Fibroblast of lung (primary cell): ENCODE data around the gene LTBP2. TPM values are rescaled to one million over a fixed set of nuclear protein-coding genes. Genes with fewer than 3 reads are reported as not detected.

Experiments used
- DNase-seq, 2 donors: peaks; one replicate each; pipeline versions ENCODE4 v3.0.0 to v3.0.0-alpha.2; 2010; ENCODE audit warnings: low read depth in 2 of 2
- H2AFZ ChIP-seq: 2 replicates; pipeline ENCODE4 v1.5.1; 2012; ENCODE audit warnings: low read length, control low read depth, inconsistent platforms
- H3K27ac ChIP-seq: 2 replicates; pipeline ENCODE4 v1.5.1; 2011; ENCODE audit warnings: low read length, control low read depth; ENCODE audit not compliant: insufficient read depth
- H3K27me3 ChIP-seq: 2 replicates; pipeline ENCODE4 v1.5.1; 2011; ENCODE audit warnings: mild to moderate bottlenecking, low read length; ENCODE audit not compliant: control insufficient read depth, insufficient read depth
- H3K36me3 ChIP-seq: 2 replicates; pipeline ENCODE4 v1.5.1; 2011; ENCODE audit warnings: low read length; ENCODE audit not compliant: control insufficient read depth, insufficient read depth
- H3K4me1 ChIP-seq: 2 replicates; pipeline ENCODE4 v1.5.1; 2011; ENCODE audit warnings: low read length; ENCODE audit not compliant: control insufficient read depth, insufficient read depth; ENCODE audit errors: extremely low read depth
- H3K4me2 ChIP-seq: 2 replicates; pipeline ENCODE4 v1.5.1; 2011; ENCODE audit warnings: low read length, control low read depth; ENCODE audit not compliant: insufficient read depth; ENCODE audit errors: extremely low read depth
- H3K4me3 ChIP-seq, 4 experiments: fragments of 200-600 bp in 1 of 4; sonication (generic) in 1 of 4; replicated peaks in 1 of 4; 2 replicates each; pipeline ENCODE4 v1.5.1; 2011 to 2016; ENCODE audit warnings: low read length in 4 of 4, low read depth in 3 of 4, mild to moderate bottlenecking in 3 of 4, control low read depth in 2 of 4, inconsistent platforms in 1 of 4, mixed read lengths in 1 of 4; ENCODE audit not compliant: insufficient read depth in 1 of 4; ENCODE audit errors: control extremely low read depth in 1 of 4
- H3K79me2 ChIP-seq: 2 replicates; pipeline ENCODE4 v1.5.1; 2012; ENCODE audit warnings: mild to moderate bottlenecking, low read length, inconsistent platforms; ENCODE audit not compliant: control insufficient read depth, insufficient read depth
- H3K9ac ChIP-seq: 2 replicates; pipeline ENCODE4 v1.5.1; 2011; ENCODE audit warnings: mild to moderate bottlenecking, low read length, control low read depth; ENCODE audit not compliant: insufficient read depth
- H3K9me3 ChIP-seq: 2 replicates; pipeline ENCODE4 v1.5.1; 2012; ENCODE audit warnings: low read depth, low read length; ENCODE audit not compliant: control insufficient read depth, insufficient read depth
- H4K20me1 ChIP-seq: 2 replicates; pipeline ENCODE4 v1.5.1; 2011; ENCODE audit warnings: low read length; ENCODE audit not compliant: control insufficient read depth, insufficient read depth; ENCODE audit errors: extremely low read depth
- EZH2 ChIP-seq: IDR thresholded peaks from 2 replicates; pipeline ENCODE4 v1.5.1; 2012; ENCODE audit warnings: low read length, control low read depth, mild to moderate bottlenecking; ENCODE audit errors: missing control alignments
- polyA plus RNA-seq, 2 donors: library from polyadenylated mRNA; depleted of rRNA in 1 of 2; stranded (reverse) in 1 of 2; unstranded in 1 of 2; fragments of >200 nt; gene quantifications; 2 replicates each; pipeline ENCODE4 v1.2.1, GENCODE V29; 2011 to 2012; ENCODE audit warnings: missing spikeins in 1 of 2
- total RNA-seq: library from RNA; depleted of rRNA; stranded (reverse); fragments of >200 nt; gene quantifications from 2 replicates; pipeline ENCODE4 v1.2.1, GENCODE V29; 2014
- TF ChIP-seq, protein P1 (sequence below), 2 donors: IDR thresholded peaks in 1 of 2; conservative IDR thresholded peaks in 1 of 2; 1 replicate in 1 of 2; 2 replicates in 1 of 2; pipeline ENCODE4 v1.5.1; 2011 to 2012; ENCODE audit warnings: low read length in 2 of 2, control low read depth in 1 of 2, inconsistent platforms in 1 of 2, low read depth in 1 of 2, mild to moderate bottlenecking in 1 of 2

LTBP2 gene
- total and polyA plus RNA-seq, 2 donors (not counting 1 experiment from before 2014, with no cell fraction given): 108 to 514 TPM

DNA sequence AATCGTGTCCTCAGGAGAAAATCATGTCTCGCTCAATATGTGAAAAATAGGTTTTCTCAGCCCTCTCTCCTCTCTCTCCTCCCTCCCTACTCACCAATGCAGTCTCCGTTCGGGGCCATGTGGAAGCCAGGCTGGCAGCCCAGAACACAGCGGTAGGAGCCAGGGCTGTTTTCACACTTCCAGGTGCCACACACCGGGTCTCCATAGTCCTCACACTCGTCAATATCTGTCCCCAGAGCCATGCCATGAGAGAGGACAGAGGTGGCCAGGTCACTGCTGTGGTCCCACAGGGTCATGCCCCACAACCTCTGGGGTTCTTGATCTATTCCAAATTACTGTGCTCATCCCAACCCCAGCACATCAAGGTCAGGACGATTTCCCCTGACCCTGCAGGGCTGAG is 105.0 kb downstream of the LTBP2 start:
- no peak for DNase-seq
- Histone ChIP-seq H4K20me1 (no peaks in the 10 kb centered on the region), H3K4me3 (no peak overlapping the region), H3K27me3 (no peaks in the 10 kb centered on the region), H3K4me2 (no peak overlapping the region), H3K79me2 (no peaks in the 10 kb centered on the region), H2AFZ (no peak overlapping the region), H3K9me3 (no peaks in the 10 kb centered on the region), H3K4me1 (peaks cover 19% of the 10 kb centered on the region), H3K9ac (no peak overlapping the region), H3K36me3 (peaks cover 61% of the 10 kb centered on the region), H3K27ac (no peak overlapping the region)
- no peak for TF ChIP-seq EZH2
- TF ChIP-seq, protein P1, sequence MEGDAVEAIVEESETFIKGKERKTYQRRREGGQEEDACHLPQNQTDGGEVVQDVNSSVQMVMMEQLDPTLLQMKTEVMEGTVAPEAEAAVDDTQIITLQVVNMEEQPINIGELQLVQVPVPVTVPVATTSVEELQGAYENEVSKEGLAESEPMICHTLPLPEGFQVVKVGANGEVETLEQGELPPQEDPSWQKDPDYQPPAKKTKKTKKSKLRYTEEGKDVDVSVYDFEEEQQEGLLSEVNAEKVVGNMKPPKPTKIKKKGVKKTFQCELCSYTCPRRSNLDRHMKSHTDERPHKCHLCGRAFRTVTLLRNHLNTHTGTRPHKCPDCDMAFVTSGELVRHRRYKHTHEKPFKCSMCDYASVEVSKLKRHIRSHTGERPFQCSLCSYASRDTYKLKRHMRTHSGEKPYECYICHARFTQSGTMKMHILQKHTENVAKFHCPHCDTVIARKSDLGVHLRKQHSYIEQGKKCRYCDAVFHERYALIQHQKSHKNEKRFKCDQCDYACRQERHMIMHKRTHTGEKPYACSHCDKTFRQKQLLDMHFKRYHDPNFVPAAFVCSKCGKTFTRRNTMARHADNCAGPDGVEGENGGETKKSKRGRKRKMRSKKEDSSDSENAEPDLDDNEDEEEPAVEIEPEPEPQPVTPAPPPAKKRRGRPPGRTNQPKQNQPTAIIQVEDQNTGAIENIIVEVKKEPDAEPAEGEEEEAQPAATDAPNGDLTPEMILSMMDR (conservative IDR thresholded peaks at IDR 0.05 in 1 of 2, IDR thresholded peaks at IDR 0.05 in 1 of 2; ENCODE audit: low read depth in 1 of 2, low read length in 2 of 2): no peak

GRCh38 chr14:74506411-74506851 is 105.6 kb downstream of the LTBP2 start:
- Histone ChIP-seq H3K79me2 (no peaks in the 10 kb centered on the region), H3K9me3 (no peaks in the 10 kb centered on the region), H4K20me1 (no peaks in the 10 kb centered on the region), H3K27ac (no peak overlapping the region), H3K4me3 (no peak overlapping the region), H3K4me2 (no peak overlapping the region), H3K4me1 (peaks cover 13% of the 10 kb centered on the region), H3K36me3 (peaks cover 63% of the 10 kb centered on the region), H2AFZ (no peak overlapping the region), H3K27me3 (no peaks in the 10 kb centered on the region), H3K9ac (no peak overlapping the region)
- no peak for TF ChIP-seq EZH2
- TF ChIP-seq, protein P1 (conservative IDR thresholded peaks at IDR 0.05 in 1 of 2, IDR thresholded peaks at IDR 0.05 in 1 of 2; ENCODE audit: low read depth in 1 of 2, low read length in 2 of 2): no peak
- DNase-seq: no peak

- Histone ChIP-seq H3K4me3 (no peak overlapping the region), H3K4me1 (peaks cover 7% of the 10 kb centered on the region), H4K20me1 (no peaks in the 10 kb centered on the region), H3K27ac (no peak overlapping the region), H3K4me2 (no peak overlapping the region), H3K9me3 (no peaks in the 10 kb centered on the region), H3K9ac (no peak overlapping the region), H3K36me3 (peaks cover 68% of the 10 kb centered on the region), H2AFZ (no peak overlapping the region), H3K27me3 (no peaks in the 10 kb centered on the region), H3K79me2 (no peaks in the 10 kb centered on the region)
- TF ChIP-seq, protein P1 (conservative IDR thresholded peaks at IDR 0.05 in 1 of 2, IDR thresholded peaks at IDR 0.05 in 1 of 2; ENCODE audit: low read depth in 1 of 2, low read length in 2 of 2): no peak
- DNase-seq: no peak
Observed at GRCh38 chr14:74505831-74506230, 106.2 kb downstream of the LTBP2 start.
